ENCODE data around the gene TLCD4. TPM values are rescaled to one million over a fixed set of nuclear protein-coding genes. Genes with fewer than 3 reads are reported as not detected.

Gene TLCD4
- total RNA-seq, 1 experiment from 2014 or later = 1.8 TPM

- no peak for TF ChIP-seq CTCF (conservative IDR thresholded peaks at IDR 0.05)
- Histone ChIP-seq H2BK20ac (ENCODE audit: low read depth, low read length, poor library complexity, severe bottlenecking) (no peak overlapping the region), H2BK5ac (ENCODE audit: insufficient read length, low read length) (no peak overlapping the region), H4K5ac (ENCODE audit: insufficient read length, low read depth, low read length) (no peak overlapping the region), H3K9ac (ENCODE audit: extremely low read depth, insufficient read length, low read length) (no peak overlapping the region), H3K18ac (ENCODE audit: insufficient read length, low read depth, low read length) (no peak overlapping the region), H3K4ac (ENCODE audit: low read depth, low read length) (no peak overlapping the region), H2AK5ac (ENCODE audit: insufficient read length, low read length) (no peak overlapping the region), H2BK15ac (ENCODE audit: low read depth, low read length) (no peak overlapping the region), H3T11ph (ENCODE audit: low read length) (no peak overlapping the region), H3K9me3 (ENCODE audit: control insufficient read depth, low read depth, low read length) (no peaks in the 10 kb centered on the region), H3K27me3 (ENCODE audit: insufficient read depth, low read length) (no peaks in the 10 kb centered on the region), H2AFZ (ENCODE audit: low read length) (no peak overlapping the region), H2BK12ac (ENCODE audit: insufficient read length, low read depth, low read length) (no peak overlapping the region), H4K91ac (ENCODE audit: insufficient read length, low read depth, low read length) (no peak overlapping the region), H3K56ac (ENCODE audit: insufficient read length, low read depth, low read length) (no peak overlapping the region), H3K23ac (ENCODE audit: insufficient read length, low read depth, low read length) (no peak overlapping the region), H3K4me1 (ENCODE audit: insufficient read depth, low read length) (no peaks in the 10 kb centered on the region), H3K79me1 (ENCODE audit: insufficient read depth, low read depth, low read length, poor library complexity, severe bottlenecking) (no peaks in the 10 kb centered on the region), H4K8ac (replicated peaks; ENCODE audit: insufficient read length, low read depth, low read length) (no peak overlapping the region), H3K27ac (ENCODE audit: insufficient read length, low read depth, low read length) (no peak overlapping the region), H3K23me2 (ENCODE audit: insufficient read length, low read depth, low read length, poor library complexity, severe bottlenecking) (no peaks in the 10 kb centered on the region), H3K79me2 (ENCODE audit: insufficient read depth, low read length) (no peaks in the 10 kb centered on the region), H2BK120ac (ENCODE audit: low read depth, low read length, poor library complexity, severe bottlenecking) (no peak overlapping the region), H3K4me2 (ENCODE audit: insufficient read depth, insufficient read length, low read length) (no peak overlapping the region), H3K14ac (ENCODE audit: insufficient read depth, low read length) (no peak overlapping the region), H4K20me1 (ENCODE audit: control insufficient read depth, insufficient read depth, insufficient read length) (no peaks in the 10 kb centered on the region)
- WGBS (ENCODE audit: extremely low coverage, insufficient read length, low lambda C conversion rate) = no CpG with 5 or more reads among the region's 5 CpGs
- no peak overlapping the region for H3K27ac Mint-ChIP-seq
- peaks cover 5 to 6% of the 10 kb centered on the region in 2 experiments; a peak in 3 of 4 replicates for H3K4me1 Mint-ChIP-seq
- no peaks in the 10 kb centered on the region; the same call in 1 of the 2 replicates for H3K27me3 Mint-ChIP-seq (ENCODE audit: low read depth)
- DNase-seq = no peak
- H3K4me3 Mint-ChIP-seq = no peak overlapping the region
- peaks cover 0 to 6% (median 0%) of the 10 kb centered on the region in 3 experiments; a peak in 1 of 7 replicates for H3K36me3 Mint-ChIP-seq (ENCODE audit: insufficient read depth in 1 of 3, low read depth in 3 of 3)
- H3K9me3 Mint-ChIP-seq = no peaks in the 10 kb centered on the region
Observed at GRCh38 chr1:95067568-95067967, 49.6 kb upstream of the TLCD4 start.

Measured in H9 (cell line).